Esophagus muscularis mucosa (tissue), 3 donors: ENCODE data around the gene IGF1R.

Source experiments
- CTCF ChIP-seq, 3 experiments: fragments of 200-600 bp in 2 of 3; fragments of 450-650 bp in 1 of 3; sonication (generic) in 2 of 3; IDR thresholded peaks; one replicate each; pipeline ENCODE4 v1.5.1; 2017 to 2019; ENCODE audit warnings: antibody characterized with exemption in 3 of 3, mild to moderate bottlenecking in 2 of 3, moderate library complexity in 1 of 3
- POLR2A ChIP-seq: fragments of 450-650 bp; IDR thresholded peaks from one replicate; pipeline ENCODE4 v1.6.1; 2017; ENCODE audit warnings: antibody characterized with exemption, moderate library complexity, mild to moderate bottlenecking, low read depth
- POLR2AphosphoS5 ChIP-seq, 2 donors: sonication (generic); formaldehyde crosslinking; IDR thresholded peaks; one replicate each; pipeline ENCODE4 v1.6.1; 2017; ENCODE audit warnings: antibody characterized with exemption in 2 of 2

DNA sequence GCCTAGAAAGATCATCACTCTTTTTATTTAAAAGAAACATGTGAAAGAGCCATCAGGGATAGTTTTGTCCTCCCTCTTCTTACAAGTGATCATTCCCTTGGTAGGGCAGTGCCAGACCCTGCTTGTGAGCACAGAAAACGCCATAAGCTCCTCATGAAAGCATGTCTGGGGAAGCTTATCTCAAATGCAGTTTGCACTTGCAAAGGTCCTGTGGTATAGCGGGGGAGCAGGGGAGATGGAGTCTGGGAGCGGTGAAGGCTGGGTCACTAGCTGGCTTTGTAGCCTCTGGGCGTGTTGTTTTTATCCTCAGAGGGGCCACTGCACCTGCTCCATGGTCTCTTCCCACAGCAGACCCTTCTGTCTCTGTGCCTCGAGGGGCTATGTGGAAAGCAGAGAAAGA lies 141.9 kb downstream of the IGF1R start:
- TF ChIP-seq POLR2A, result no peak
- no peak for TF ChIP-seq CTCF (IDR thresholded peaks at IDR 0.05)
- no peak for TF ChIP-seq POLR2AphosphoS5 (IDR thresholded peaks at IDR 0.05)
